Choroid plexus epithelial cell (primary cell): ENCODE results near the gene CYGB.

ENCODE experiments used
- DNase-seq: peaks from one replicate; pipeline ENCODE4 v3.0.0-alpha.2; 2010; ENCODE audit warnings: low read depth
- H3K4me3 ChIP-seq: 2 replicates; pipeline ENCODE4 v1.5.1; 2011; ENCODE audit warnings: low read depth, mild to moderate bottlenecking, control low read depth, low read length, moderate library complexity
- CTCF ChIP-seq: conservative IDR thresholded peaks from 2 replicates; pipeline ENCODE4 v1.5.1; 2011; ENCODE audit warnings: low read depth, mild to moderate bottlenecking, control low read depth, inconsistent platforms, low read length, moderate library complexity

Gene CYGB

GRCh38 chr17:76581515-76581914 is 44.0 kb upstream of the CYGB start:
- H3K4me3 ChIP-seq, result no peak overlapping the region
- DNase-seq, result no peak
- TF ChIP-seq CTCF, result no peak

GRCh38 chr17:76579281-76579680 is 41.8 kb upstream of the CYGB start:
- TF ChIP-seq CTCF, result no peak
- DNase-seq, result no peak
- no peak overlapping the region for H3K4me3 ChIP-seq

GRCh38 chr17:76578376-76578775 is 40.9 kb upstream of the CYGB start:
- no peak overlapping the region for H3K4me3 ChIP-seq
- no peak for TF ChIP-seq CTCF
- no peak for DNase-seq

- DNase-seq, result no peak
- H3K4me3 ChIP-seq, result no peak overlapping the region
- TF ChIP-seq CTCF, result no peak
Measured at GRCh38 chr17:76577876-76578275, 40.4 kb upstream of the CYGB start.

GRCh38 chr17:76576189-76576588 is 38.7 kb upstream of the CYGB start:
- H3K4me3 ChIP-seq, result no peak overlapping the region
- TF ChIP-seq CTCF, result no peak
- DNase-seq, result no peak

- H3K4me3 ChIP-seq, result no peak overlapping the region
- no peak for DNase-seq
- TF ChIP-seq CTCF, result no peak
Measured at GRCh38 chr17:76575570-76575969, 38.1 kb upstream of the CYGB start.

- DNase-seq, result no peak
- H3K4me3 ChIP-seq, result no peak overlapping the region
- no peak for TF ChIP-seq CTCF
Measured at GRCh38 chr17:76574166-76574565, 36.7 kb upstream of the CYGB start.
